Activated B cell treated with CpG ODN at 0.5 μM for 24 hours (primary cell): Measurements from ENCODE around the gene WAC. TPM values are rescaled to one million over a fixed set of nuclear protein-coding genes. Genes with fewer than 3 reads are reported as not detected.
A peak's percentile ranks its signal among the peaks of the same experiment; 100 is the strongest.
"Not testable (repeated sequence)": the region's sequence is repeated elsewhere in the genome, so short reads cannot be mapped to it uniquely, and the experiment has no call there.

Experiments used
- ATAC-seq: fragments of 200-7000 bp; cut with Tn5 transposase; one replicate; pipeline ENCODE4 v1.10.0; 2021; ENCODE audit warnings: low read depth, mild to moderate bottlenecking, moderate library complexity
- CTCF ChIA-PET: fragments of 350-600 bp; sonication (Branson Sonifier 250); formaldehyde crosslinking; loops from one replicate; lab custom pipeline; 2021; ENCODE audit warnings: antibody characterized with exemption; lab: Charles Lee
- POLR2A ChIA-PET: fragments of 350-600 bp; sonication (Branson Sonifier 250); formaldehyde crosslinking; loops from one replicate; lab custom pipeline; 2021; ENCODE audit warnings: antibody characterized with exemption; lab: Charles Lee
- DNase-seq: peaks from one replicate; pipeline ENCODE4 v3.0.0; 2022
- H3K27ac Mint-ChIP-seq: one replicate; pipeline ENCODE4 v1.8.0; 2020; ENCODE audit warnings: mixed read lengths
- H3K27me3 Mint-ChIP-seq: one replicate; pipeline ENCODE4 v1.8.0; 2021; ENCODE audit warnings: mixed read lengths
- H3K36me3 Mint-ChIP-seq: one replicate; pipeline ENCODE4 v1.8.0; 2021; ENCODE audit warnings: low read depth, mixed read lengths
- H3K4me1 Mint-ChIP-seq: one replicate; pipeline ENCODE4 v1.8.0; 2021; ENCODE audit warnings: mixed read lengths
- H3K4me3 Mint-ChIP-seq: one replicate; pipeline ENCODE4 v1.8.0; 2020; ENCODE audit warnings: mild to moderate bottlenecking, mixed read lengths
- H3K9me3 Mint-ChIP-seq: one replicate; pipeline ENCODE4 v1.8.0; 2020; ENCODE audit warnings: mixed read lengths
- intact Hi-C: fragments of 100-400 bp; cut with micrococcal nuclease; formaldehyde crosslinking; loops from one replicate; pipeline ENCODE4 v1.15.1; 2024
- total RNA-seq: library from RNA; stranded (reverse); gene quantifications from 2 replicates; pipeline ENCODE4 v1.2.3, GENCODE V29; 2022
- TF ChIP-seq, protein P1 (sequence below): fragments of 200-600 bp; IDR thresholded peaks from one replicate; pipeline ENCODE4 v1.8.0; 2022; ENCODE audit warnings: antibody characterized with exemption, mild to moderate bottlenecking

WAC gene, protein sequence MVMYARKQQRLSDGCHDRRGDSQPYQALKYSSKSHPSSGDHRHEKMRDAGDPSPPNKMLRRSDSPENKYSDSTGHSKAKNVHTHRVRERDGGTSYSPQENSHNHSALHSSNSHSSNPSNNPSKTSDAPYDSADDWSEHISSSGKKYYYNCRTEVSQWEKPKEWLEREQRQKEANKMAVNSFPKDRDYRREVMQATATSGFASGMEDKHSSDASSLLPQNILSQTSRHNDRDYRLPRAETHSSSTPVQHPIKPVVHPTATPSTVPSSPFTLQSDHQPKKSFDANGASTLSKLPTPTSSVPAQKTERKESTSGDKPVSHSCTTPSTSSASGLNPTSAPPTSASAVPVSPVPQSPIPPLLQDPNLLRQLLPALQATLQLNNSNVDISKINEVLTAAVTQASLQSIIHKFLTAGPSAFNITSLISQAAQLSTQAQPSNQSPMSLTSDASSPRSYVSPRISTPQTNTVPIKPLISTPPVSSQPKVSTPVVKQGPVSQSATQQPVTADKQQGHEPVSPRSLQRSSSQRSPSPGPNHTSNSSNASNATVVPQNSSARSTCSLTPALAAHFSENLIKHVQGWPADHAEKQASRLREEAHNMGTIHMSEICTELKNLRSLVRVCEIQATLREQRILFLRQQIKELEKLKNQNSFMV
- 145 and 159 TPM in 2 replicates for total RNA-seq

DNA sequence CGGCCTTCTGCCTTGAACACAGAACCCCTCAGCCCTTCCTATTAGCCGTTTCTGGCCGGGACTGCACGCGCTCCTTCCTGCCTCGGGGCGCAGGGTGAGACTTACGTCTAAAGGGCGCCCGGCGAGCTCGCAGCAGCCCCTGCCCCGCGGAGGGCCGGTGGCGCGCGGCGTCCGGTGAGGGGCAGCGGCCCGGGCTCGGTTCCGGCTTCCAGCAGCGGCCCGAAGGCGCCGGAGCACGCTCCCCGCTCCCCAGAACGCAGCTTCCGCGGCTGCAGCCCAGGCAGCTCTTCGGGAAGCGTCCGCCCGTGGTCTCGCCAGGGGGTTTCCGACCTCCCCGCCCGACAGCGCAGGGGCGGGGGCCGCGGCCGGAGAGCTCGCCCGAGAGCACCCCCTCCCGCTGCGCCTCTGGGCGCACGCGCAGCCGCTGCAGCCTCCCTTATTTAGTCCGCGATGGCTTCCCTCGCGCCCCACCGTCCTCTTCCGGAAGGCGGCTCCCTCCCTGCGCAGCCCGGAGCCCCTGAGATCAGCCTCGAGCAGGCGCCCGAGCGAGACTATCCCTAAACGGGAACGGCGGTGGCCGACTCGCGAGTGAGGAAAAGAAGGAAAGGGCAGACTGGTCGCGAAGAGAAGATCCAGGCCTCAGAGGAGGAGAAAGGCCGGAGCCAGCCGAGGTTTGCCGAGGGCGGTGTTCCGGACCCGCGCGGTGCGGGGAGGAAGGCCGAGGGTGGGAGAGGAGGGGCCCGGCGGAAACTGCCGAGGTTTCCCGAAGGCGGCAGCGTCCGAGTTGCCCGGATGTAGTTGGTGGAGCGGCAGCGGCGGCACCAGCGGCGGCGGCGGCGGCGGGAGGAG is at the start of gene WAC:
Gene WAC (plus strand): TSS at position 782 of the 849 bp plus-strand sequence. CDS start 462 bp downstream, outside the sequence.
- Mint-ChIP-seq H3K36me3 (peaks cover 57% of the 10 kb centered on the region), H3K9me3 (peaks cover 3% of the 10 kb centered on the region), H3K4me3 (peak within 1 kb of the TSS; percentile 99), H3K27me3 (no peaks in the 10 kb centered on the region), H3K27ac (peak within 1 kb of the TSS; percentile 100), H3K4me1 (peaks cover 63% of the 10 kb centered on the region)
- DNase-seq = peak; percentile 97
- CTCF ChIA-PET = no interaction called here
- ATAC-seq = peak; percentile 79
- TF ChIP-seq, protein P1, sequence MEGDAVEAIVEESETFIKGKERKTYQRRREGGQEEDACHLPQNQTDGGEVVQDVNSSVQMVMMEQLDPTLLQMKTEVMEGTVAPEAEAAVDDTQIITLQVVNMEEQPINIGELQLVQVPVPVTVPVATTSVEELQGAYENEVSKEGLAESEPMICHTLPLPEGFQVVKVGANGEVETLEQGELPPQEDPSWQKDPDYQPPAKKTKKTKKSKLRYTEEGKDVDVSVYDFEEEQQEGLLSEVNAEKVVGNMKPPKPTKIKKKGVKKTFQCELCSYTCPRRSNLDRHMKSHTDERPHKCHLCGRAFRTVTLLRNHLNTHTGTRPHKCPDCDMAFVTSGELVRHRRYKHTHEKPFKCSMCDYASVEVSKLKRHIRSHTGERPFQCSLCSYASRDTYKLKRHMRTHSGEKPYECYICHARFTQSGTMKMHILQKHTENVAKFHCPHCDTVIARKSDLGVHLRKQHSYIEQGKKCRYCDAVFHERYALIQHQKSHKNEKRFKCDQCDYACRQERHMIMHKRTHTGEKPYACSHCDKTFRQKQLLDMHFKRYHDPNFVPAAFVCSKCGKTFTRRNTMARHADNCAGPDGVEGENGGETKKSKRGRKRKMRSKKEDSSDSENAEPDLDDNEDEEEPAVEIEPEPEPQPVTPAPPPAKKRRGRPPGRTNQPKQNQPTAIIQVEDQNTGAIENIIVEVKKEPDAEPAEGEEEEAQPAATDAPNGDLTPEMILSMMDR = no peak
- intact Hi-C loops = loop anchor here (1.0 to 5.0 kb wide), 7 partner anchors 100 to 1670 kb away; partner anchors contain the start of genes ABI1, BAMBI, MPP7 and RAB18
- POLR2A ChIA-PET = interaction anchor here (0.6 to 3.2 kb wide), 17 partner anchors 10 to 1935 kb away, joined by 3 to 20 read pairs (median 5); partner anchors contain the start of genes ACBD5, BAMBI, MASTL and MPP7

DNA sequence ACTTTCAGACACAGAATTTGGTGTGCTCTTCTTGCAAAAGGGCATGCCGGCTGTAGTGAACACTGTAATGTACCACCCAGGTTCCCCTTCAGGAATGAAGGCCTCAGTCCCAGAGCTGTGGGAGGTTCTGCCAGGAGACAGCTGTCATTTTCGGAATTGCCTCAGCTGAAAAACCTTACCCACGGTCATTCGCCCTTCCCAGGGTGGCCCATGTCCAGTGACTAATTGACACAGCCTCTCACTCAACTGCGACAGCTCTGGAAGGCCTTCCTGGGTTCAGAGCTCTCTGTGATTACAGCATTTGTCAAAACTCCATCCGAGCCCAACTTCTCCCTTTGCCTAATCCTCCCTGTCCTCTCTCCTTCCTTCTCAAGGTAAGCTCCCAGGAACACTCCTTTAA is 43.7 kb upstream of the WAC start:
- intact Hi-C loops = no loop called here
- POLR2A ChIA-PET = no interaction called here
- Mint-ChIP-seq H3K27me3 (peaks cover 13% of the 10 kb centered on the region), H3K9me3 (no peaks in the 10 kb centered on the region), H3K36me3 (no peaks in the 10 kb centered on the region), H3K4me1 (no peaks in the 10 kb centered on the region), H3K4me3 (no peak overlapping the region), H3K27ac (no peak overlapping the region)
- ATAC-seq (no peak), DNase-seq (no peak)
- TF ChIP-seq, protein P1 = no peak
- CTCF ChIA-PET = no interaction called here

DNA sequence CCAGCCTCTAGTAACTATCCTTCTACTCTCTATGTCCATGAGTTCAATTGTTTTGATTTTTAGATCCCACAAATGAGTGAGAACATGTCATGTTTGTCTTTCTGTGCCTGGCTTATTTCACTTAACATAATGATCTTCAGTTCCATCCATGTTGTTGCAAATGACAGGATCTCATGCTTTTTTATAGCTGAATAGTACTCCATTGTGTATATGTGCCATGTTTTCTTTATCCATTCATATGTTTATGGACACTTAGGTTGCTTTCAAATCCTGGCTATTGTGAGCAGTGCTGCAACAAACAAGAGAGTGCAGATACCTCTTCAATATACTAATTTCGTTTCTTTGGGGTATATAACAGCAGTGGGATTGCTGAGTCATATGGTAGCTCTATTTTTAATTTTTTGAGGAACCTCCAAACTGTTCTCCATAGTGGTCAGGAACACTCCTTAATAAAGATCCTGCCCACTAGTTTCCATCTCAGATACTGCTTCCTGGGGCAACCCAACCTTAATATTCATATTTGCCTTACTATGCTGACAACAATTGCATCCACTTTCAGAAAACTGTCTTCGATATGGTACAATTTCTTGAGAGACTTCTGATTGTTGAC is 42.6 kb upstream of the WAC start:
- H3K4me1 Mint-ChIP-seq, CTCF ChIA-PET, H3K9me3 Mint-ChIP-seq, ATAC-seq, DNase-seq, H3K4me3 Mint-ChIP-seq, intact Hi-C loops, H3K36me3 Mint-ChIP-seq, H3K27ac Mint-ChIP-seq, POLR2A ChIA-PET: not testable (repeated sequence)
- peaks cover 13% of the 10 kb centered on the region for H3K27me3 Mint-ChIP-seq

DNA sequence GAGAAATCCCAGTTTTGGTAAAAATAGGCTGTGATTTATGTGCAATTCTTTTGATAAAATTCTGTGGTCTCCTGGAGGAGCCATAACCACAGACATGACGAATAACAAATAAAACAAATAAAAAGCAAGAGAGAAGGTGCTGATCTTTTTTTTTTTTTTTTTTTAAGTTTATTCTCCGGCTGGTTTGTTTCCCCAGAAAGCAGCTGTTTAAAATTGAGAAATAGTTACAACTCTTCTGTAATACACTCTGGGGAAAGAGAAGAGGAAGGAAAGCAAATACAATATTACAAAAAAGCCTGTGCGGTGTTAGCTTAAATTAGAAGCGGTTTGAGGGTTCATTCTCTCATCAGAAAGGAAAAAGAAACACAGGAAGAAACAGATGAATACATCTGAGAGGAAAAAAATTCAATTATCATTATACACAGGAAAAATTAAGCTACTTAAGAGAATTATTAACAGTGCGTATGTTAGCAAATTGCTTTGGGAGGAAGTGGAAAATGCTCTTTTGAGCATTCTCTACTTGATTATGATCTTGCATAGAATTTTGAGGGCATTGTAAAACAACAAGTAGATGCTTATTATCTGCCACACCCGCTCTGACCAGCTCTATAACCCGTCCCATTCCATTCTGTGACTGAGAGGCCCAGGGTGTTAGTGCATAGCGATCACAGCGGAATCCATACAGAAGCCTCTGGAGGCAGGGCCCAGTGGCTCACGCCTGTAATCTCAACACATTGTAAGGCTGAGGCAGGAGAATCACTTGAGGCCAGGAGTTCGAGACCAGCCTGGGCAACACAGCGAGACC is 40.6 kb upstream of the WAC start:
- no peak for DNase-seq
- Mint-ChIP-seq H3K4me3 (no peak overlapping the region), H3K27me3 (peaks cover 13% of the 10 kb centered on the region), H3K36me3 (no peaks in the 10 kb centered on the region), H3K9me3 (no peaks in the 10 kb centered on the region), H3K27ac (no peak overlapping the region), H3K4me1 (no peaks in the 10 kb centered on the region)
- ChIA-PET CTCF (no interaction called here), POLR2A (no interaction called here)
- TF ChIP-seq, protein P1 = no peak
- intact Hi-C loops = no loop called here
- no peak for ATAC-seq

DNA sequence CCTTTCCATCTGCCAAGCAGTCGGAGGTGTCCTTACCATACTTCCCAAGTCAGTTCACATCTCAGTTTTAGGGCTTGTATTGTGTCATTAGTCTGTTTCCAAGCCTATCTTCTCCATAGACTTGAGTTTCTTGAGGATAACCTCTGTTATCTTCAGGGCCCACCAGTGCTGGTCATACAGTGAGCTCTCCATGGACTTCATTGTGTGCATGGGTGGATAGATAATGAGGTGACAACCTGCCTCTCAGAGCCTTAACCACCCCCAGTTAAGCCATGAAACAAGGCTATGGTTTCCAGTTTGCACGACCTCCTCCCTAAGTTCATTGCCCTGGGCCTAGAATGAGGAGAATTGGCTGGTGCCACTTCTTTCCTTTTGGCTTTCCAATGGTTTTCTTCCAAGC is 38.5 kb upstream of the WAC start:
- POLR2A ChIA-PET = no interaction called here
- TF ChIP-seq, protein P1 = no peak
- Mint-ChIP-seq H3K4me3 (no peak overlapping the region), H3K36me3 (no peaks in the 10 kb centered on the region), H3K27me3 (peaks cover 8% of the 10 kb centered on the region), H3K9me3 (no peaks in the 10 kb centered on the region), H3K27ac (no peak overlapping the region), H3K4me1 (no peaks in the 10 kb centered on the region)
- CTCF ChIA-PET = no interaction called here
- DNase-seq = no peak
- ATAC-seq = no peak
- intact Hi-C loops = no loop called here
